Erythroblast (primary cell): ENCODE results near the gene USP53.

Experiments used
- GATA1 ChIP-seq: IDR thresholded peaks from 2 replicates; pipeline ENCODE4 v1.6.1; 2011; ENCODE audit warnings: low read depth, mild to moderate bottlenecking, control low read depth, low read length, moderate library complexity
- POLR2A ChIP-seq: IDR thresholded peaks from 2 replicates; pipeline ENCODE4 v1.6.1; 2011; ENCODE audit warnings: mild to moderate bottlenecking, low read length

- TF ChIP-seq POLR2A (no peak), GATA1 (no peak)
Observed at GRCh38 chr4:119197772-119198212, 14.7 kb upstream of the USP53 start.
